SKM-1 (cell line): Measurements from ENCODE around the gene ABCA13.

ENCODE experiments used
- DNase-seq: peaks from one replicate; lab custom pipeline; 2025; ENCODE audit not compliant: unreplicated experiment; lab: John Stamatoyannopoulos, UW

Gene ABCA13

GRCh38 chr7:48225101-48225500 is 53.8 kb downstream of the ABCA13 start:
- DNase-seq: no peak

GRCh38 chr7:48237354-48237753 is 66.1 kb downstream of the ABCA13 start:
- DNase-seq: no peak

- DNase-seq: no peak
Observed at GRCh38 chr7:48242846-48243245, 71.6 kb downstream of the ABCA13 start.

- DNase-seq: peak; percentile 66
Observed at GRCh38 chr7:48244864-48245271, 73.6 kb downstream of the ABCA13 start.

GRCh38 chr7:48245751-48246472 is 74.7 kb downstream of the ABCA13 start:
- peak; percentile 81 for DNase-seq

- no peak for DNase-seq
Observed at GRCh38 chr7:48249166-48249565, 77.9 kb downstream of the ABCA13 start.

GRCh38 chr7:48250441-48250951 is 79.2 kb downstream of the ABCA13 start:
- no peak for DNase-seq

GRCh38 chr7:48251766-48252165 is 80.5 kb downstream of the ABCA13 start:
- no peak for DNase-seq

- no peak for DNase-seq
Observed at GRCh38 chr7:48252995-48253394, 81.7 kb downstream of the ABCA13 start.

- DNase-seq: no peak
Observed at GRCh38 chr7:48255046-48255445, 83.8 kb downstream of the ABCA13 start.

GRCh38 chr7:48259463-48260280 is 88.4 kb downstream of the ABCA13 start:
- DNase-seq: no peak

- no peak for DNase-seq
Observed at GRCh38 chr7:48261696-48262095, 90.4 kb downstream of the ABCA13 start.

- DNase-seq: no peak
Observed at GRCh38 chr7:48262606-48263310, 91.5 kb downstream of the ABCA13 start.

- DNase-seq: no peak
Observed at GRCh38 chr7:48263311-48263650, 92.0 kb downstream of the ABCA13 start.

- DNase-seq: no peak
Observed at GRCh38 chr7:48269066-48269465, 97.8 kb downstream of the ABCA13 start.

GRCh38 chr7:48274662-48275061 is 103.4 kb downstream of the ABCA13 start:
- no peak for DNase-seq

- no peak for DNase-seq
Observed at GRCh38 chr7:48279420-48279819, 108.2 kb downstream of the ABCA13 start.

- DNase-seq: no peak
Observed at GRCh38 chr7:48280100-48280499, 108.8 kb downstream of the ABCA13 start.

- DNase-seq: no peak
Observed at GRCh38 chr7:48285373-48285772, 114.1 kb downstream of the ABCA13 start.

- DNase-seq: no peak
Observed at GRCh38 chr7:48286836-48287235, 115.6 kb downstream of the ABCA13 start.

GRCh38 chr7:48289656-48290055 is 118.4 kb downstream of the ABCA13 start:
- DNase-seq: no peak

GRCh38 chr7:48292949-48293348 is 121.7 kb downstream of the ABCA13 start:
- DNase-seq: no peak
